ENCODE data around the gene LRRC27.
"Not testable (repeated sequence)": the region's sequence is repeated elsewhere in the genome, so short reads cannot be mapped to it uniquely, and the experiment has no call there.

The LRRC27 gene

GRCh38 chr10:132301371-132302330 is 30.3 kb upstream of the LRRC27 start:
- peak; percentile 30 for DNase-seq

GRCh38 chr10:132302421-132303310 is 29.3 kb upstream of the LRRC27 start:
- DNase-seq, result peak; percentile 46

- DNase-seq, result peak; percentile 16
Measured at GRCh38 chr10:132303361-132304115, 28.5 kb upstream of the LRRC27 start.

GRCh38 chr10:132304756-132305509 is 27.1 kb upstream of the LRRC27 start:
- peak; percentile 25 for DNase-seq

- peak; percentile 42 for DNase-seq
Measured at GRCh38 chr10:132305654-132306342, 26.2 kb upstream of the LRRC27 start.

GRCh38 chr10:132306343-132306685 is 25.7 kb upstream of the LRRC27 start:
- DNase-seq, result peak; percentile 21

GRCh38 chr10:132306864-132307751 is 24.9 kb upstream of the LRRC27 start:
- peak; percentile 69 for DNase-seq

GRCh38 chr10:132307823-132308586 is 24.0 kb upstream of the LRRC27 start, which contains the start of gene STK32C:
STK32C (minus strand) TSS chr10:132307950; CDS start chr10:132307833, 117 bp downstream.
- DNase-seq, result peak; percentile 97

- DNase-seq, result peak; percentile 54
Measured at GRCh38 chr10:132308587-132309470, 23.2 kb upstream of the LRRC27 start.

GRCh38 chr10:132309471-132309865 is 22.5 kb upstream of the LRRC27 start:
- no peak for DNase-seq

- DNase-seq, result peak; percentile 48
Measured at GRCh38 chr10:132309879-132310591, 22.0 kb upstream of the LRRC27 start.

- DNase-seq, result peak; percentile 37
Measured at GRCh38 chr10:132310701-132311337, 21.2 kb upstream of the LRRC27 start.

- peak; percentile 70 for DNase-seq
Measured at GRCh38 chr10:132311338-132311939, 20.6 kb upstream of the LRRC27 start.

- DNase-seq, result no peak
Measured at GRCh38 chr10:132313305-132313704, 18.7 kb upstream of the LRRC27 start.

GRCh38 chr10:132313865-132314264 is 18.1 kb upstream of the LRRC27 start:
- no peak for DNase-seq

GRCh38 chr10:132314336-132314735 is 17.7 kb upstream of the LRRC27 start:
- no peak for DNase-seq

GRCh38 chr10:132314881-132315280 is 17.1 kb upstream of the LRRC27 start:
- not testable (repeated sequence) for DNase-seq

Data from islet precursor cell (in vitro differentiated cells).